ENCODE data around the gene AUTS2.

AUTS2 gene

GRCh38 chr7:70557338-70557737 is 959.1 kb downstream of the AUTS2 start:
- DNase-seq (ENCODE audit: low read depth) = no peak

- DNase-seq (ENCODE audit: low read depth) = no peak
Observed at GRCh38 chr7:70559815-70560214, 961.5 kb downstream of the AUTS2 start.

GRCh38 chr7:70563960-70564359 is 965.7 kb downstream of the AUTS2 start:
- no peak for DNase-seq (ENCODE audit: low read depth)

- DNase-seq (ENCODE audit: low read depth) = no peak
Observed at GRCh38 chr7:70565721-70566370, 967.6 kb downstream of the AUTS2 start.

GRCh38 chr7:70566671-70567070 is 968.4 kb downstream of the AUTS2 start:
- DNase-seq (ENCODE audit: low read depth) = no peak

- DNase-seq (ENCODE audit: low read depth) = no peak
Observed at GRCh38 chr7:70568674-70569334, 970.5 kb downstream of the AUTS2 start.

- DNase-seq (ENCODE audit: low read depth) = no peak
Observed at GRCh38 chr7:70569335-70569819, 971.1 kb downstream of the AUTS2 start.

GRCh38 chr7:70570029-70570428 is 971.8 kb downstream of the AUTS2 start:
- no peak for DNase-seq (ENCODE audit: low read depth)

- DNase-seq (ENCODE audit: low read depth) = no peak
Observed at GRCh38 chr7:70570961-70571360, 972.7 kb downstream of the AUTS2 start.

GRCh38 chr7:70571403-70571934 is 973.2 kb downstream of the AUTS2 start:
- no peak for DNase-seq (ENCODE audit: low read depth)

GRCh38 chr7:70571961-70572360 is 973.7 kb downstream of the AUTS2 start:
- DNase-seq (ENCODE audit: low read depth) = no peak

GRCh38 chr7:70572571-70572970 is 974.3 kb downstream of the AUTS2 start:
- DNase-seq (ENCODE audit: low read depth) = no peak

- DNase-seq (ENCODE audit: low read depth) = no peak
Observed at GRCh38 chr7:70573071-70573661, 974.9 kb downstream of the AUTS2 start.

GRCh38 chr7:70573696-70574095 is 975.4 kb downstream of the AUTS2 start:
- no peak for DNase-seq (ENCODE audit: low read depth)

GRCh38 chr7:70574314-70574834 is 976.1 kb downstream of the AUTS2 start:
- no peak for DNase-seq (ENCODE audit: low read depth)

- no peak for DNase-seq (ENCODE audit: low read depth)
Observed at GRCh38 chr7:70574970-70575799, 976.9 kb downstream of the AUTS2 start.

- DNase-seq (ENCODE audit: low read depth) = no peak
Observed at GRCh38 chr7:70577078-70577477, 978.8 kb downstream of the AUTS2 start.

- DNase-seq (ENCODE audit: low read depth) = no peak
Observed at GRCh38 chr7:70578131-70578530, 979.9 kb downstream of the AUTS2 start.

GRCh38 chr7:70579397-70580097 is 981.3 kb downstream of the AUTS2 start:
- DNase-seq (ENCODE audit: low read depth) = no peak

GRCh38 chr7:70580161-70580560 is 981.9 kb downstream of the AUTS2 start:
- DNase-seq (ENCODE audit: low read depth) = no peak
